Trophoblast cell (in vitro differentiated cells and primary cell): ENCODE measurements around the gene RBMX.

Source experiments
- DNase-seq, 2 donors: peaks; one replicate each; pipeline ENCODE4 v3.0.0-alpha.2; 2016
- H2AFZ ChIP-seq: 2 replicates; pipeline ENCODE4 v1.6.1; 2013; ENCODE audit warnings: low read length, moderate library complexity, mild to moderate bottlenecking; ENCODE audit not compliant: insufficient read depth, poor library complexity
- H2AK5ac ChIP-seq: 2 replicates; pipeline ENCODE4 v1.6.1; 2013; ENCODE audit warnings: mild to moderate bottlenecking, low read length
- H2BK120ac ChIP-seq: 2 replicates; pipeline ENCODE4 v1.6.1; 2013; ENCODE audit warnings: low read length, mild to moderate bottlenecking, moderate library complexity; ENCODE audit not compliant: insufficient read depth, poor library complexity
- H2BK12ac ChIP-seq: 2 replicates; pipeline ENCODE4 v1.6.1; 2013; ENCODE audit warnings: mild to moderate bottlenecking, low read length, moderate library complexity
- H2BK5ac ChIP-seq: 2 replicates; pipeline ENCODE4 v1.6.1; 2013; ENCODE audit warnings: low read length, low read depth, moderate library complexity, mild to moderate bottlenecking; ENCODE audit not compliant: poor library complexity
- H3K14ac ChIP-seq: 2 replicates; pipeline ENCODE4 v1.6.1; 2013; ENCODE audit warnings: mild to moderate bottlenecking, low read length
- H3K18ac ChIP-seq: 2 replicates; pipeline ENCODE4 v1.6.1; 2013; ENCODE audit warnings: mild to moderate bottlenecking, low read length
- H3K23ac ChIP-seq: 2 replicates; pipeline ENCODE4 v1.6.1; 2013; ENCODE audit warnings: low read length
- H3K27ac ChIP-seq: 2 replicates; pipeline ENCODE4 v1.5.1; 2013; ENCODE audit warnings: low read depth, mild to moderate bottlenecking, inconsistent platforms, low read length, moderate library complexity
- H3K27me3 ChIP-seq: 2 replicates; pipeline ENCODE4 v1.6.1; 2013; ENCODE audit warnings: inconsistent platforms, mild to moderate bottlenecking, low read length, moderate library complexity; ENCODE audit not compliant: insufficient read depth
- H3K36me3 ChIP-seq, 2 experiments: 1 replicate in 1 of 2; 2 replicates in 1 of 2; pipeline ENCODE4 v1.6.1; 2013; ENCODE audit warnings: low read length in 2 of 2, mild to moderate bottlenecking in 2 of 2, moderate library complexity in 1 of 2; ENCODE audit not compliant: insufficient read depth in 2 of 2, control insufficient read depth in 1 of 2
- H3K4ac ChIP-seq: 2 replicates; pipeline ENCODE4 v1.6.1; 2013; ENCODE audit warnings: low read depth, mild to moderate bottlenecking, low read length, moderate library complexity
- H3K4me1 ChIP-seq, 2 experiments: 1 replicate in 1 of 2; 2 replicates in 1 of 2; pipeline ENCODE4 v1.6.1; 2013; ENCODE audit warnings: low read length in 2 of 2, mild to moderate bottlenecking in 2 of 2, moderate library complexity in 1 of 2; ENCODE audit not compliant: insufficient read depth in 2 of 2, control insufficient read depth in 1 of 2
- H3K4me2 ChIP-seq: 2 replicates; pipeline ENCODE4 v1.6.1; 2013; ENCODE audit warnings: inconsistent platforms, mild to moderate bottlenecking, low read length, moderate library complexity
- H3K4me3 ChIP-seq: 2 replicates; pipeline ENCODE4 v1.5.1; 2013; ENCODE audit warnings: mild to moderate bottlenecking, low read depth, low read length, inconsistent platforms
- H3K79me1 ChIP-seq: one replicate; pipeline ENCODE4 v1.6.1; 2013; ENCODE audit warnings: low read length
- H3K79me2 ChIP-seq: 2 replicates; pipeline ENCODE4 v1.6.1; 2013; ENCODE audit warnings: low read length, mild to moderate bottlenecking; ENCODE audit not compliant: control insufficient read depth, insufficient read depth, poor library complexity
- H3K9ac ChIP-seq: 2 replicates; pipeline ENCODE4 v1.6.1; 2013; ENCODE audit warnings: mild to moderate bottlenecking, low read length
- H3K9me3 ChIP-seq: 2 replicates; pipeline ENCODE4 v1.6.1; 2013; ENCODE audit warnings: low read depth, mild to moderate bottlenecking, control low read depth, inconsistent platforms, low read length; ENCODE audit not compliant: insufficient read depth
- H4K12ac ChIP-seq: 2 replicates; pipeline ENCODE4 v1.6.1; 2013; ENCODE audit warnings: low read depth, mild to moderate bottlenecking, low read length, moderate library complexity
- H4K8ac ChIP-seq: 2 replicates; pipeline ENCODE4 v1.6.1; 2013; ENCODE audit warnings: low read depth, mild to moderate bottlenecking, low read length, moderate library complexity
- H4K91ac ChIP-seq: one replicate; pipeline ENCODE4 v1.6.1; 2013; ENCODE audit warnings: low read depth, mild to moderate bottlenecking, low read length, moderate library complexity
- WGBS: extraction: QIAGEN DNeasy Blood & Tissue Kit; methylation state at CpG from one replicate; pipeline ENCODE4 v1.1.7; 2013; ENCODE audit warnings: missing lambda C conversion rate; ENCODE audit not compliant: insufficient read length, insufficient coverage; ENCODE audit errors: extremely low coverage; 5-methylcytosine and 5-hydroxymethylcytosine counted together

Gene RBMX

GRCh38 chrX:136847874-136848273 is 32.7 kb downstream of the RBMX start:
- H4K12ac ChIP-seq, result no peak overlapping the region
- H4K91ac ChIP-seq, result no peak overlapping the region
- H3K23ac ChIP-seq, result no peak overlapping the region
- no peaks in the 10 kb centered on the region for H3K79me1 ChIP-seq
- peaks cover 3% of the 10 kb centered on the region for H3K9me3 ChIP-seq
- H3K18ac ChIP-seq, result no peak overlapping the region
- H3K36me3 ChIP-seq, result peaks cover 5 to 6% of the 10 kb centered on the region in 2 experiments
- no peak overlapping the region for H3K4me3 ChIP-seq
- H3K4me2 ChIP-seq, result no peak overlapping the region
- no peak overlapping the region for H3K9ac ChIP-seq
- H2BK5ac ChIP-seq, result no peak overlapping the region
- no peak overlapping the region for H3K14ac ChIP-seq
- H3K27me3 ChIP-seq, result no peaks in the 10 kb centered on the region
- H2BK120ac ChIP-seq, result no peak overlapping the region
- H2AFZ ChIP-seq, result no peak overlapping the region
- H3K4ac ChIP-seq, result no peak overlapping the region
- no peak overlapping the region for H2AK5ac ChIP-seq
- no peak overlapping the region for H3K27ac ChIP-seq
- H3K4me1 ChIP-seq, result no peaks in the 10 kb centered on the region
- H4K8ac ChIP-seq, result no peak overlapping the region
- no peak overlapping the region for H2BK12ac ChIP-seq
- H3K79me2 ChIP-seq, result no peaks in the 10 kb centered on the region
- no CpG with 5 or more reads among the region's 2 CpGs for WGBS
- peak; percentile 49 to 78 for DNase-seq

- Histone ChIP-seq H3K23ac (no peak overlapping the region), H3K14ac (no peak overlapping the region), H3K4me2 (no peak overlapping the region), H3K27me3 (no peaks in the 10 kb centered on the region), H2AK5ac (no peak overlapping the region), H4K91ac (no peak overlapping the region), H4K12ac (no peak overlapping the region), H3K9me3 (no peaks in the 10 kb centered on the region), H4K8ac (no peak overlapping the region), H3K36me3 (no peaks in the 10 kb centered on the region), H2AFZ (no peak overlapping the region), H2BK120ac (no peak overlapping the region), H3K4me3 (no peak overlapping the region), H2BK5ac (no peak overlapping the region), H3K4me1 (no peaks in the 10 kb centered on the region), H3K4ac (no peak overlapping the region), H3K79me2 (no peaks in the 10 kb centered on the region), H3K18ac (no peak overlapping the region), H3K79me1 (no peaks in the 10 kb centered on the region), H2BK12ac (no peak overlapping the region), H3K9ac (no peak overlapping the region), H3K27ac (no peak overlapping the region)
- no CpG with 5 or more reads among the region's 1 CpG for WGBS
- DNase-seq, result no peak
These were observed 41.3 kb downstream of the RBMX start for GRCh38 chrX:136839196-136839595.

DNA sequence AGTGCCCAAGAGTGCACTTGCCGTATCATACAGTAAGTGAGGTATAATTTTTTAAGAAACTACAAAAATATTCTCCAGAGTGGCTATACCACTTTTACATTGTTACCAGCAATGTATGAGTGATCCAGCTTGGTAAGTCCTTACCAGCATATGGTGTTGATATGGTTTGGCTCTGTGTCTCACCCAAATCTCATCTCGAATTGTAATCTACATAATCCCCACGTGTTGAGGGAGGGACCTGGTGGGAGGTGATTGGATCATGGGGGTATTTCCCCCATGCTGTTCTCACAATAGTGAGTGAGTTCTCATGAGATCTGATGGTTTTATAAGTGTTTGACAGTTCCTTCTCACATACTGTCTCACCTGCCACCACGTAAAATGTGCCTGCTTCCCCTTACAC is 44.8 kb downstream of the RBMX start:
- Histone ChIP-seq H3K4ac (no peak overlapping the region), H3K27me3 (no peaks in the 10 kb centered on the region), H3K23ac (no peak overlapping the region), H4K12ac (no peak overlapping the region), H2AK5ac (no peak overlapping the region), H3K18ac (no peak overlapping the region), H3K27ac (no peak overlapping the region), H3K79me1 (no peaks in the 10 kb centered on the region), H2BK120ac (no peak overlapping the region), H4K91ac (no peak overlapping the region), H3K4me2 (no peak overlapping the region), H3K36me3 (no peaks in the 10 kb centered on the region), H3K4me3 (no peak overlapping the region), H3K4me1 (no peaks in the 10 kb centered on the region), H3K9ac (no peak overlapping the region), H3K79me2 (no peaks in the 10 kb centered on the region), H2BK12ac (no peak overlapping the region), H4K8ac (no peak overlapping the region), H3K9me3 (no peaks in the 10 kb centered on the region), H2BK5ac (no peak overlapping the region), H2AFZ (no peak overlapping the region), H3K14ac (no peak overlapping the region)
- no CpG with 5 or more reads among the region's 4 CpGs for WGBS
- DNase-seq, result no peak

GRCh38 chrX:136829413-136829812 is 51.1 kb downstream of the RBMX start:
- Histone ChIP-seq H2AFZ (no peak overlapping the region), H2BK12ac (no peak overlapping the region), H3K27me3 (no peaks in the 10 kb centered on the region), H4K12ac (no peak overlapping the region), H4K91ac (no peak overlapping the region), H3K4ac (no peak overlapping the region), H4K8ac (no peak overlapping the region), H3K4me1 (no peaks in the 10 kb centered on the region), H3K4me3 (no peak overlapping the region), H3K27ac (no peak overlapping the region), H3K9me3 (no peaks in the 10 kb centered on the region), H2AK5ac (no peak overlapping the region), H3K4me2 (no peak overlapping the region), H3K36me3 (no peaks in the 10 kb centered on the region), H3K23ac (no peak overlapping the region), H3K14ac (no peak overlapping the region), H2BK5ac (no peak overlapping the region), H2BK120ac (no peak overlapping the region), H3K18ac (no peak overlapping the region), H3K79me1 (no peaks in the 10 kb centered on the region), H3K79me2 (no peaks in the 10 kb centered on the region), H3K9ac (no peak overlapping the region)
- WGBS, result no CpG with 5 or more reads among the region's 5 CpGs
- DNase-seq, result no peak
